PFSK-1 (cell line): ENCODE data around the gene SLC37A2.

Experiments
- FOXP2 ChIP-seq: optimal IDR thresholded peaks from 2 replicates; pipeline ENCODE3; 2011; ENCODE audit warnings: borderline replicate concordance, control low read depth, inconsistent platforms; ENCODE audit not compliant: insufficient read depth; ENCODE audit errors: extremely low read length, extremely low read depth
- POLR2AphosphoS5 ChIP-seq: IDR thresholded peaks from 2 replicates; pipeline ENCODE4 v1.6.1; 2012; ENCODE audit warnings: low read depth, mild to moderate bottlenecking, control low read depth, low read length, moderate library complexity
- SIN3A ChIP-seq: IDR thresholded peaks from 2 replicates; pipeline ENCODE4 v1.6.1; 2012; ENCODE audit warnings: mild to moderate bottlenecking, low read length, moderate library complexity, borderline replicate concordance; ENCODE audit not compliant: insufficient read depth
- TAF1 ChIP-seq: IDR thresholded peaks from 2 replicates; pipeline ENCODE4 v1.6.1; 2012; ENCODE audit warnings: low read length, control low read depth, borderline replicate concordance; ENCODE audit not compliant: insufficient read depth
- TF ChIP-seq, protein P1 (sequence below), 2 experiments: IDR thresholded peaks; 2 replicates each; pipeline versions ENCODE4 v1.6.1 to v1.8.0; 2011 to 2012; ENCODE audit warnings: low read depth in 2 of 2, low read length in 2 of 2, control low read depth in 1 of 2, inconsistent platforms in 1 of 2, mild to moderate bottlenecking in 1 of 2, moderate library complexity in 1 of 2; ENCODE audit not compliant: insufficient read depth in 1 of 2

The SLC37A2 gene

DNA sequence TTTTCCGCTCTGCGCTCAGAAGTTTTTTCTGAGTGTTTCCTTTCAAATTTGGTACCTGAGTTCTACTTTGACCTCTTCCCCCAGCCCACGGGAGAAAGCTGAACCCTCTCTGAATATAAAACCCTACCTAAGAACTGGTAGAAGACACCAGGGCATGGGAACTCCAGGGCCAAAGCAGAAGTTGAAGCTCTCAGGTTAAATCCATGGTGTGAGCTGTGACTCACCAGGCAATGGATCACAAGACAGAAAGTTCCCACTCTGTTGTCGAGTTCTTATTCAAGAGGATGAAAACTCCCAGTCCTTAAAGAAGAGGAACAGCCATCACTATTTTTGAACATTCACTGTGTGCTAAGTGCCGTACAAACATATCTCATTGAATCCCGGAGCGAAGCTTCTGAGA is 39.4 kb downstream of the SLC37A2 start:
- TF ChIP-seq, protein P1, sequence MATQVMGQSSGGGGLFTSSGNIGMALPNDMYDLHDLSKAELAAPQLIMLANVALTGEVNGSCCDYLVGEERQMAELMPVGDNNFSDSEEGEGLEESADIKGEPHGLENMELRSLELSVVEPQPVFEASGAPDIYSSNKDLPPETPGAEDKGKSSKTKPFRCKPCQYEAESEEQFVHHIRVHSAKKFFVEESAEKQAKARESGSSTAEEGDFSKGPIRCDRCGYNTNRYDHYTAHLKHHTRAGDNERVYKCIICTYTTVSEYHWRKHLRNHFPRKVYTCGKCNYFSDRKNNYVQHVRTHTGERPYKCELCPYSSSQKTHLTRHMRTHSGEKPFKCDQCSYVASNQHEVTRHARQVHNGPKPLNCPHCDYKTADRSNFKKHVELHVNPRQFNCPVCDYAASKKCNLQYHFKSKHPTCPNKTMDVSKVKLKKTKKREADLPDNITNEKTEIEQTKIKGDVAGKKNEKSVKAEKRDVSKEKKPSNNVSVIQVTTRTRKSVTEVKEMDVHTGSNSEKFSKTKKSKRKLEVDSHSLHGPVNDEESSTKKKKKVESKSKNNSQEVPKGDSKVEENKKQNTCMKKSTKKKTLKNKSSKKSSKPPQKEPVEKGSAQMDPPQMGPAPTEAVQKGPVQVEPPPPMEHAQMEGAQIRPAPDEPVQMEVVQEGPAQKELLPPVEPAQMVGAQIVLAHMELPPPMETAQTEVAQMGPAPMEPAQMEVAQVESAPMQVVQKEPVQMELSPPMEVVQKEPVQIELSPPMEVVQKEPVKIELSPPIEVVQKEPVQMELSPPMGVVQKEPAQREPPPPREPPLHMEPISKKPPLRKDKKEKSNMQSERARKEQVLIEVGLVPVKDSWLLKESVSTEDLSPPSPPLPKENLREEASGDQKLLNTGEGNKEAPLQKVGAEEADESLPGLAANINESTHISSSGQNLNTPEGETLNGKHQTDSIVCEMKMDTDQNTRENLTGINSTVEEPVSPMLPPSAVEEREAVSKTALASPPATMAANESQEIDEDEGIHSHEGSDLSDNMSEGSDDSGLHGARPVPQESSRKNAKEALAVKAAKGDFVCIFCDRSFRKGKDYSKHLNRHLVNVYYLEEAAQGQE (IDR thresholded peaks at IDR 0.05; ENCODE audit: insufficient read depth in 1 of 2, low read depth in 2 of 2, low read length in 2 of 2) = no peak
- TF ChIP-seq TAF1 (no peak), SIN3A (no peak), FOXP2 (no peak), POLR2AphosphoS5 (no peak)

DNA sequence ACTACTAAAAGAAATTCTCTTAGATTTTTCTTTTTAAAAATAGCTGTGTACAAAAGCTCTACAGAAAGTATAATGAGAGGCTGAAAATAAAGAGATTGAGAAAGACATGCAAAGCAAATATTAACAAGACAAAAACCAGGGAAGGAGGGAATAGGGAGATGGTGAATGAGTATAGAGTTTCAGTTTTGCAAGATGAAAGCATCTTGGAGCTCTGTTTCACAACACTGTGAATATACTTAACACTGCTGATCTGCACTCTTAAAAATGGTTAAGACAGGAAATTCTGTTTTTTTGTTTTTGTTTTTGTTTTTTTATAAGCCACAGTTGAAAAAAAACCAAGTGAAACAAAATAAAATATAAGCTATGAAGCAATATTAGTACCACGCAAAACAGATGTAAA is 42.8 kb downstream of the SLC37A2 start:
- TF ChIP-seq SIN3A (no peak), POLR2AphosphoS5 (no peak), FOXP2 (no peak), TAF1 (no peak)
- TF ChIP-seq, protein P1 (IDR thresholded peaks at IDR 0.05; ENCODE audit: insufficient read depth in 1 of 2, low read depth in 2 of 2, low read length in 2 of 2) = no peak

DNA sequence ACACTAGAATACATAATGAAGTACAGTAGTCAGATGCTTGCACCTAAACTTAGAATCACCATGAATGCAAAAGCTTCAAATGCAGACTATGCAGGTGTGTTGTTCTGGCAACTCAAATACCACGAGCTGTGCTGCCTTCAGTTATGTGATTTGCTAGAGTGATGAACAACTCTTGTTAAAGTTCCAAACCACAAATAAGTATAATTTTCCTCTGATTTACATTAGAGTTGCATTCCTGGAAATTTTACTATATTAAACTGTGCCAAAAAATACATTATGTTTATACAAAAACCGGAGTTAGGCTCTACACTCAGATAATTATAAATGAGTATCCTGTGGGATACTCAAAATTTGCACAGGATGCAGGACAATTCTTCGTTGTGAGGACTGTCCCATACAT is 45.4 kb downstream of the SLC37A2 start:
- TF ChIP-seq SIN3A (no peak), POLR2AphosphoS5 (no peak), TAF1 (no peak), FOXP2 (no peak)
- TF ChIP-seq, protein P1 (IDR thresholded peaks at IDR 0.05; ENCODE audit: insufficient read depth in 1 of 2, low read depth in 2 of 2, low read length in 2 of 2) = no peak

DNA sequence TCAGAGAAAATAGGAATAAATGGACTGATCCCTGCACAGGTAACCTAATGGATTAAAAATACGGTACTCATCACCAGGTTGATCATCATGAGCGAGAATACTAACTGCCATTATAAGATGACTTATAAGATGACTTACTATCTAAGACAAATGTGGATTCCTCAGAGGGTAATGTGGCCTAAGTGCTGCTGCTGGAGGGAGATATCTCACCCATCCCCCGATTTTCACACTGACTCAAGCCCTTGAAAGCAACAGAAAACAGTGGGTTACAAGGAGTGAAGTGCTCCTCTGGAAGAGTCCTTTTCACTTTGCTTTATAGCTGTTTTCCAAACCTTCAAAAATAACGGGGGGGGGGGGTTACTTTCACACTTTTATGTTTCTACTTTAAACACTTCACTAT is 47.4 kb downstream of the SLC37A2 start:
- TF ChIP-seq POLR2AphosphoS5 (0 out of 2 replicates have a peak, but pooled peaks have one; percentile 2), TAF1 (no peak)

DNA sequence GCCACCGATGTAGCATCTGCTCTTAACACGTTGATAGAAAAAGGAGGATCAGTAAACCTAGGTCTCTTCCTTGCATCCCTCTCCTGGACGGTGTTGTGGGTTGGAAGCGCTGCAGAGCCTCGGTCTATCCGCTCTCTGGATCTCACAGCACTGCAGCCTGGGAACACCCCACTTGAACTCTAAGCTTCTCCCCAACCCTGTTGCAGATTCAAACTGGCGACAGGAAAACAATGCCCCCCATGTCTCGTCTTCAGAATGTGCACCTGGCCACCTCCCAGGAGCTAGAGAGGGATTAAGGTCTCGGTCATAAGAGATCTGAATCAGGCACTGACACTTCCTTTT is 47.9 kb downstream of the SLC37A2 start:
- TF ChIP-seq POLR2AphosphoS5 (no peak), TAF1 (no peak), FOXP2 (no peak)
- TF ChIP-seq, protein P1 (IDR thresholded peaks at IDR 0.05; ENCODE audit: insufficient read depth in 1 of 2, low read depth in 2 of 2, low read length in 2 of 2) = no peak
